ENCODE measurements around the gene CERS4. TPM values are rescaled to one million over a fixed set of nuclear protein-coding genes. Genes with fewer than 3 reads are reported as not detected.

Gene CERS4
- polyA plus RNA-seq, 1 donor, result 38.8 TPM

Other genes with a start within 250 kb of the CERS4 start
- 85.3 TPM for gene ELAVL1, start 203.7 kb upstream of the CERS4 start, polyA plus RNA-seq (ENCODE audit: insufficient read length)
- 0.15 TPM for gene CCL25, start 156.6 kb upstream of the CERS4 start, polyA plus RNA-seq (ENCODE audit: insufficient read length)
- 59.0 TPM for gene FBN3, start 59.8 kb upstream of the CERS4 start, polyA plus RNA-seq (ENCODE audit: insufficient read length)
- gene CD320, start 99.0 kb downstream of the CERS4 start, polyA plus RNA-seq (ENCODE audit: insufficient read length), result 27.0 TPM
- gene NDUFA7, start 112.0 kb downstream of the CERS4 start, polyA plus RNA-seq (ENCODE audit: insufficient read length), result 43.6 TPM
- 354 TPM for gene RPS28, start 112.1 kb downstream of the CERS4 start, polyA plus RNA-seq (ENCODE audit: insufficient read length)
- 6.1 TPM for gene KANK3, start 133.9 kb downstream of the CERS4 start, polyA plus RNA-seq (ENCODE audit: insufficient read length)
- 3.6 TPM for gene ANGPTL4, start 154.8 kb downstream of the CERS4 start, polyA plus RNA-seq (ENCODE audit: insufficient read length)
- 137 TPM for gene RAB11B, start 181.0 kb downstream of the CERS4 start, polyA plus RNA-seq (ENCODE audit: insufficient read length)
- gene MARCHF2, start 203.9 kb downstream of the CERS4 start, polyA plus RNA-seq (ENCODE audit: insufficient read length), result 12.4 TPM
- gene HNRNPM, start 235.6 kb downstream of the CERS4 start, polyA plus RNA-seq (ENCODE audit: insufficient read length), result 472 TPM

Data from left kidney (tissue), 1 donor.